IPS DF 6.9 (cell line): ENCODE data around the gene ACTL9.
"Not testable (repeated sequence)": the region's sequence is repeated elsewhere in the genome, so short reads cannot be mapped to it uniquely, and the experiment has no call there.

ENCODE experiments used
- DNase-seq: peaks from one replicate; pipeline ENCODE4 v3.0.0-alpha.2; 2013; ENCODE audit warnings: low read depth, low spot score
- H3K27ac ChIP-seq: one replicate; pipeline ENCODE4 v1.5.1; 2013; ENCODE audit warnings: low read length, control low read depth
- H3K27me3 ChIP-seq: 2 replicates; pipeline ENCODE4 v1.6.1; 2013; ENCODE audit warnings: mild to moderate bottlenecking, low read length; ENCODE audit not compliant: control insufficient read depth, insufficient read depth
- H3K36me3 ChIP-seq: 2 replicates; pipeline ENCODE4 v1.6.1; 2013; ENCODE audit warnings: low read length; ENCODE audit not compliant: control insufficient read depth, insufficient read depth
- H3K4me1 ChIP-seq: 2 replicates; pipeline ENCODE4 v1.6.1; 2013; ENCODE audit warnings: low read length; ENCODE audit not compliant: control insufficient read depth, insufficient read depth
- H3K4me3 ChIP-seq: 2 replicates; pipeline ENCODE4 v1.5.1; 2013; ENCODE audit warnings: mild to moderate bottlenecking, low read length
- H3K9me3 ChIP-seq: 2 replicates; pipeline ENCODE4 v1.6.1; 2013; ENCODE audit warnings: low read length, inconsistent platforms; ENCODE audit not compliant: control insufficient read depth, insufficient read depth
- WGBS: extraction: QIAGEN DNeasy Blood & Tissue Kit; methylation state at CpG from one replicate; pipeline ENCODE4 v1.1.7; 2013; ENCODE audit warnings: mixed read lengths, missing lambda C conversion rate; ENCODE audit not compliant: insufficient read length, insufficient coverage; 5-methylcytosine and 5-hydroxymethylcytosine counted together

ACTL9 gene

DNA sequence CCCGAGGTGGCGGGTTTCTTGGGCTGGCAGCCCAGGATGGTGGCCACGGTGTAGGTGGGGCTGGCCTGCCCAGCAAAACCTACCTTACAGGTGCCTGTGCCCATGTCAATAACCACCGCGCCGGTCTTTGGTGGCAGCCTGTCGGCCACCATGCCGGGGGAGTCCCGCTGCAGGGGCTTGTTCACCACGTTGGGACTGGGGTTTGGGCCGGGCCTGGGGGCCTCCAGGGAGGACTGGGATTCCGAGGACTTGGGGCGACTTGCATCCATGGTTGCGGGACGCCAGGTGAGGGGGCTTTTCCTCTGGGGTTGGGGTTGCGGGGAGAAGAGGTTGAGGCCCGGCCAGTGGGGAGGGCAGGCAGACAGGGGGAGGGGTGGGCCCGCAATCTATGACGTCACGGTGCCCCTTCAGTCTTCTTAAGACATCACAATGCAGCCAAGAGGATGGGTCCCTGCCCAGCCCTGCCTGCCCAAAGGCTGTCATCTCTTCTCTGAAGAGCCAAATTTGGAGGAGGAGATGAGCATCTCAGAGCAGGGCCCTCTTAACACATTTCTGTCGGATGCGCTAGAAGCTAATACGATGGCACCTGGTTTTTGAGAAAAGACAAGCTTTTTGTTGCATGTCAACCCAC, at the start of gene ACTL9:
ACTL9 (minus strand) TSS at position 363 of the 631 bp plus-strand sequence; CDS start at position 269, 94 bp downstream.
- WGBS, result no CpG with 5 or more reads among the region's 23 CpGs
- Histone ChIP-seq H3K27me3 (no peaks in the 10 kb centered on the region), H3K4me3 (no peak within 1 kb of the TSS), H3K27ac (no peak within 1 kb of the TSS), H3K9me3 (no peaks in the 10 kb centered on the region), H3K36me3 (no peaks in the 10 kb centered on the region), H3K4me1 (no peaks in the 10 kb centered on the region)
- no peak for DNase-seq

GRCh38 chr19:8739291-8740065, 40.9 kb upstream of the ACTL9 start:
- not testable (repeated sequence) for H3K36me3 ChIP-seq, DNase-seq, H3K27me3 ChIP-seq, H3K4me3 ChIP-seq, H3K9me3 ChIP-seq, H3K4me1 ChIP-seq, H3K27ac ChIP-seq
- WGBS, result no CpG with 5 or more reads among the region's 55 CpGs

DNA sequence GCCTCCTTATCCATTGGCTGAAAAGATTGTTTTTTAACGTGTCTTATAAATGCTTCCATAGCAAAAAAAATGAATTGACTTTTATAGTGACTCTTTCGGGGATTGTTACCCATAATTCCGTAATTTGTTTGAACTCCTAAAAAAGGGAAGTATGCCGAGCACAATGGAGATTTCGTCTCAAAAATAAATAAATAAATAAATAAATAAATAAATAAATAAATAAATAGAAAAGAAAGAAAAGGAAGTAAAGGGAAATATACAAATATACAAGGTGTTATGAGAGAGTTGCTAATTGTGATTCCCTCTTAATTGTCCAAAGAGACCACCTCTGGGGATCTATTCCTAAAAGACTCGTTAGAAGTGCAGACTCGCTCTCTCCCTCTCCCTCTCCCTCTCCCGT, 39.8 kb upstream of the ACTL9 start:
- H3K27me3 ChIP-seq, result no peaks in the 10 kb centered on the region
- no peaks in the 10 kb centered on the region for H3K36me3 ChIP-seq
- H3K9me3 ChIP-seq, result peaks cover 3% of the 10 kb centered on the region
- no CpG with 5 or more reads among the region's 8 CpGs for WGBS
- no peak overlapping the region for H3K27ac ChIP-seq
- H3K4me3 ChIP-seq, result no peak overlapping the region
- H3K4me1 ChIP-seq, result no peaks in the 10 kb centered on the region
- DNase-seq, result no peak

GRCh38 chr19:8731428-8732169, 33.0 kb upstream of the ACTL9 start:
- no peak overlapping the region for H3K4me3 ChIP-seq
- no peaks in the 10 kb centered on the region for H3K36me3 ChIP-seq
- H3K4me1 ChIP-seq, result no peaks in the 10 kb centered on the region
- peaks cover 11% of the 10 kb centered on the region for H3K9me3 ChIP-seq
- no peak for DNase-seq
- no peaks in the 10 kb centered on the region for H3K27me3 ChIP-seq
- no CpG with 5 or more reads among the region's 19 CpGs for WGBS
- H3K27ac ChIP-seq, result no peak overlapping the region

DNA sequence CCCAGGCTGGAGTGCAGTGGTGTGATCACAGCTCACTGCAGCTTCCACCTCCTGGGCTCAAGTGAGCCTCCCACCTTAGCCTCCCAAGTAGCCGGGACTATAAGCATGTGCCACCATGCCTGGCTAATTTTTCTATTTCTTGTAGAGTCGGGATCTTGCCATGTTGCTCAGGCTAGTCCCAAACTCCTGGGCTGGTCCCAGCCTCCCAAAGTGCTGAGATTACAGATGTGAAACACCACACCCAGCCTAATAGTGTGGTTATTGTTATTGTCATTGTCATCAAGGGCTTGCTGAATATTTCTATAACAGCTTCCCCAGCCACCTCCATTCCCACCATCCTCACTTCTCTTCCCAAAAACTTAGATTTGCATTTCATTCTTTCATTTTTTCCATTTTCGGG, 25.7 kb upstream of the ACTL9 start:
- Histone ChIP-seq H3K27me3 (no peaks in the 10 kb centered on the region), H3K9me3 (peaks cover 13% of the 10 kb centered on the region), H3K4me3 (no peak overlapping the region), H3K27ac (no peak overlapping the region), H3K36me3 (no peaks in the 10 kb centered on the region), H3K4me1 (no peaks in the 10 kb centered on the region)
- WGBS, result no CpG with 5 or more reads among the region's 3 CpGs
- no peak for DNase-seq

DNA sequence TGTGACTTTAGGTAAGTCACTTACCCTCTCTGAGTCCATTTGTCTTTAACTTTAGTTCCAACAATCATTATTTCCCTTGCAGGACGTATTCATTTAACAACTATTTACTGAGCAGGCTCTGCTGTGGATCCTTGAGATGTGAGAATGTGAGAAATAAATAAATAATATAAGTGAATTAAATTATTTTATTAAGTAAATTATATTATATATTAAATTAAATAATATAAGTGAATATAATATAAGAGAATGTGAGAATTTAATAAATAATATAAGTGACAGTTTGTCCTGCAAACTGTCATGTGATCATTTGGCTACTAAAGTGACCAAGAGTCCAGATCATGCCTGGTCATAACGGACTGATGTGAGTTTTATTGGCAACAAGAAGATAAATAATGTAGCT, 23.4 kb upstream of the ACTL9 start:
- Histone ChIP-seq H3K27me3 (no peaks in the 10 kb centered on the region), H3K4me1 (no peaks in the 10 kb centered on the region), H3K27ac (no peak overlapping the region), H3K9me3 (peaks cover 9% of the 10 kb centered on the region), H3K36me3 (no peaks in the 10 kb centered on the region), H3K4me3 (no peak overlapping the region)
- no CpG with 5 or more reads among the region's 2 CpGs for WGBS
- no peak for DNase-seq

- WGBS, result no CpG with 5 or more reads among the region's 1 CpG
- H3K4me3 ChIP-seq, result no peak within 1 kb of the TSS
- no peaks in the 10 kb centered on the region for H3K4me1 ChIP-seq
- no peaks in the 10 kb centered on the region for H3K27me3 ChIP-seq
- H3K27ac ChIP-seq, result no peak within 1 kb of the TSS
- DNase-seq, result no peak
- H3K36me3 ChIP-seq, result no peaks in the 10 kb centered on the region
- peaks cover 8% of the 10 kb centered on the region for H3K9me3 ChIP-seq
Observed at GRCh38 chr19:8721334-8721733, 22.7 kb upstream of the ACTL9 start, which contains the start of gene OR2Z1. Gene OR2Z1, plus strand, starts transcription at chr19:8721634. Its CDS starts 9,395 bp downstream, at chr19:8731029.

- H3K27ac ChIP-seq, DNase-seq, H3K4me1 ChIP-seq, H3K4me3 ChIP-seq, H3K36me3 ChIP-seq, H3K27me3 ChIP-seq, H3K9me3 ChIP-seq: not testable (repeated sequence)
- WGBS, result no CpG with 5 or more reads among the region's 7 CpGs
Observed at GRCh38 chr19:8710337-8710736, 11.7 kb upstream of the ACTL9 start.

- Histone ChIP-seq H3K36me3 (no peaks in the 10 kb centered on the region), H3K27me3 (no peaks in the 10 kb centered on the region), H3K4me1 (no peaks in the 10 kb centered on the region), H3K4me3 (no peak overlapping the region), H3K9me3 (no peaks in the 10 kb centered on the region; the same call in 1 of the 2 replicates), H3K27ac (no peak overlapping the region)
- DNase-seq, result no peak
- no CpG with 5 or more reads among the region's 5 CpGs for WGBS
Observed at GRCh38 chr19:8705742-8706141, 7.1 kb upstream of the ACTL9 start.

GRCh38 chr19:8705304-8705703, 6.7 kb upstream of the ACTL9 start:
- not testable (repeated sequence) for H3K27ac ChIP-seq, DNase-seq, H3K4me3 ChIP-seq, H3K9me3 ChIP-seq, H3K4me1 ChIP-seq, H3K27me3 ChIP-seq, H3K36me3 ChIP-seq
- WGBS, result no CpG with 5 or more reads among the region's 3 CpGs
